HG02970 (cell line): ENCODE data around the gene TLCD3A.
"Not testable (repeated sequence)": the region's sequence is repeated elsewhere in the genome, so short reads cannot be mapped to it uniquely, and the experiment has no call there.

Experiments
- ATAC-seq: cut with Tn5 transposase; IDR thresholded peaks from one replicate; pipeline ENCODE4 v1.9.1; 2021; ENCODE audit warnings: mild to moderate bottlenecking, moderate library complexity, moderate number of reproducible peaks; ENCODE audit not compliant: unreplicated experiment, low FRiP score

The TLCD3A gene

DNA sequence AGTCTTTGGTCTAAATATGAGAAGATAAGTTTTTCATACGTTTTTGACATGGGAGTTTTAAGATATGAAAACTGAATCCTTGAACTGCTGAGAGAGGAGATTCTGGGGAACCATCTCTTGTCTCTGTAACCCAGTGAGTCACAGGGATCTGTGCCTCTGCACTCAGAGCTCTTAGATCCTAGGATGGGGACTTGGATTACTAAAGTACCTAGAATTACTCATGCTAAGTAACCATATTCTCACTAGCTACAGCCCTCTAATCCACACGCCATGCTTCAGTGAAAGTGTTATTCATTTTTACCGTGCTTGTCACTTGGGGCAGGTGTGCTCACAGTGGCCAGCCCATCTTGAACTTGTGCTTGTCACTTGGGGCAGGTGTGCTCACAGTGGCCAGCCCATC is 51.7 kb downstream of the TLCD3A start:
- ATAC-seq: no peak

- not testable (repeated sequence) for ATAC-seq
These were observed 53.5 kb downstream of the TLCD3A start for GRCh38 chr17:785901-786300.

DNA sequence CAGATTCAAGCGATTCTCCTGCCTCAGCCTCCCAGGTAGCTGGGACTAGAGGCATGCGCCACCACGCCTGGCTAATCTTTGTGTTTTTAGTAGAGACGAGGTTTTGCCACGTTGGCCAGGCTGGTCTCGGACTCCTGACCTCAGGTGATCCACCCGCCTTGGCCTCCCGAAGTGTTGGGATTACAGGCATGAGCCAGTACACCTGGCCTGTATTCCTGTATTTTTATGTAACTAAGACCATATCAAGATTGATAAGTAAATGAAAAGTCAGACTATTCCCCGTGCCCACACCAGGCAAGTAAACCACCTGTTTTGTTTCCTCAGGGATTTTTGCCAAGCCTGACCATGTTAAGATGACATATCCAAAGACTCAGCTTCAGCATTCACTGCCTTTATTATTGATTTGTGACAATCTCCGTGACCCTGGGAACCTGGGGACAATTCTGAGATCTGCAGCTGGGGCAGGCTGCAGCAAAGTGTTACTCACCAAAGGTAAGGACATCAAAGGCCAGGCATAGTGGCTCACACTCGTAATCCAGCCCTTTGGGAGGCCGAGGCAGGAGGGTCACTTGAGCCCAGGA is 55.3 kb downstream of the TLCD3A start:
- ATAC-seq: no peak

DNA sequence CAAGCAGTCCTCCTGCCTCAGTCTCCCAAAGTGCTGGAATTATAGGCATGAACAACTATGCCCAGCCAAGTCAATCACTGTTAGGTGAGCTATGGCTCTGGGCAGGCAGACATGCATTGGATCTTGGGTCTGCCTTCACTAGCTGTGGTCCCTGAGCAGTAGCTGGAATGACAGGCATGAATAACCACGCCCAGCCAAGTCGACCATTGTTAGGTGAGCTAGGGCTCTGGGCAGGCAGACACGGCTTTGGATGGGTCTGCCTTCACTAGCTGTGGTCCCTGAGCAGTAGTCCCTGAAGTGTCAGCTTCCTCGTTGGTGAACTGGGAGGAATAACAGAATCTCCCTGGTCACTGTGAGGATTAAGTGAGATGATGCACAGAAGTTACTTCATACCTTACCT is 56.2 kb downstream of the TLCD3A start:
- no peak for ATAC-seq

DNA sequence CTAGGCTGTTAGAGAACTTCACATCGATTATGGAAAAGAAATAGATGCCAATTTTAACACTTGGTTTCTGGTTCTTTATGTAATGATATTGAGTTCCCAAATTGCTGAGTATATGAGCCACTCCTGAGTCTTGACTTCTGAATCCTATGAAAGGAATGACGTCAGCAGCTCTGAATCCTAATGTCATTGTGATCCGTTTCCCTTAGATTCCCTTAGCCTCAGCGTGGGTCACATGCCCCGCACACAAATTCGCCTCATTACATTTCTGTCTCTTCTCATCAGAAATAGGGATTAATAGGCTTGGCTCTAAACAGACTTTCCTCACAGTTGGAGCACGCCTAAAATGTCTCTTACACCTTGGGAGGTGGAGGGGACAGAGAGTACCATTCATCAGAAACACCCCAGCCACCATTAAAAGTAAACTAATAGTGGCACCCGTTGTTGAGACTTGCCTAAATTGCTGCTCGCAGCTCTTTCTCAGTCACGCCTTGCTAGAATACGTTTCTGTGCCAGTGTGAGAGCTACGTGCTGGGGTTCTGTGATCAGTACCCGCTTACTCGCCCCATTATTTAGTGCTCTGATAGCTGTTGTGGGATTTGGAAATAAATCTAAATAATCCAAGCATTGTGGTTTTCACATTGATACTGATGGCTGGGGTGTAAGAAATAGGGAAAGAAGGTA is 56.9 kb downstream of the TLCD3A start:
- no peak for ATAC-seq

GRCh38 chr17:789931-790873 is 57.8 kb downstream of the TLCD3A start:
- not testable (repeated sequence) for ATAC-seq

- ATAC-seq: not testable (repeated sequence)
These were observed 58.5 kb downstream of the TLCD3A start for GRCh38 chr17:790874-791247.

DNA sequence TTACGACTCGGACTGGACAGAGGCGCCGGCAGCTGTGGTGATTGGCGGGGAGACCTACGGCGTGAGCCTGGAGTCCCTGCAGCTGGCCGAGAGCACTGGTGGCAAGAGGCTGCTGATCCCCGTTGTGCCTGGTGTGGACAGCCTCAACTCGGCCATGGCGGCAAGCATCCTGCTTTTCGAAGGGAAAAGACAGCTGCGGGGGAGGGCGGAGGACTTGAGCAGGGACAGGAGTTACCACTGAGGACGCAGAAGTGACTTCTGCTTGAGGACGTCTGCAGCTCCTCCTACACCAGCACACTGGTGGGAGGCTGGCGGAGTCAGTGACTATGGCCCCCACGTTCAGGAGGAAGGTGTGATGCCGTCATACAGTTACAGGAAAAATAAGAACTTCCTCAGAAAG is 59.4 kb downstream of the TLCD3A start:
- no peak for ATAC-seq

DNA sequence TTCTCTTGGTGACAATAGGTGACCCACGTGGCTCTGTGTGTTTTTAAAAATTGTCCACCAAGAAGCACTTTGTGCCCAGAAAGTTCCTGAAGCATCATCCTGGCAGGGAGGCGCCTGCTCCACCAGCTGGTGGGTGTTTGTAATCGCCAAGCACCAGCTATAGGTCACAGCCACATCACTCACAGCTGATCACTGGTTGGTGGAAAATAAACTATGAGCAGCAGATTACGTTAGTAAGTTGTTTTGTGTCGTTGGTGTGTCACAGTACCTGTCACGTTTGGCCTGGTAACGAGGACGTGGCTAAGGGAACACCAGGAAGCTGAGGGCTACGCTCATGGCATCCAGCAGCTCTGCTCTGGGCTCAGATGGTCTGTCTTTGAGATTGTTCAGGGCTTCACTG is 59.9 kb downstream of the TLCD3A start:
- no peak for ATAC-seq
